ENCODE measurements around the gene ARHGEF1.
A peak's percentile ranks its signal among the peaks of the same experiment; 100 is the strongest.
"Not testable (repeated sequence)": the region's sequence is repeated elsewhere in the genome, so short reads cannot be mapped to it uniquely, and the experiment has no call there.

ARHGEF1 gene

GRCh38 chr19:41933693-41934426, 50.9 kb downstream of the ARHGEF1 start:
- no peak for DNase-seq

- DNase-seq: peak; percentile 51
Observed at GRCh38 chr19:41934849-41935374, 51.9 kb downstream of the ARHGEF1 start.

GRCh38 chr19:41935760-41936415, 52.9 kb downstream of the ARHGEF1 start:
- no peak for DNase-seq

GRCh38 chr19:41936416-41936850, 53.4 kb downstream of the ARHGEF1 start:
- DNase-seq: peak; percentile 11

GRCh38 chr19:41936961-41937360, 54.0 kb downstream of the ARHGEF1 start:
- no peak for DNase-seq

- no peak for DNase-seq
Observed at GRCh38 chr19:41937525-41938468, 54.8 kb downstream of the ARHGEF1 start.

- DNase-seq: not testable (repeated sequence)
Observed at GRCh38 chr19:41939209-41939608, 56.2 kb downstream of the ARHGEF1 start.

- peak; percentile 22 for DNase-seq
Observed at GRCh38 chr19:41939861-41940730, 57.1 kb downstream of the ARHGEF1 start.

- no peak for DNase-seq
Observed at GRCh38 chr19:41940731-41941409, 57.9 kb downstream of the ARHGEF1 start.

GRCh38 chr19:41941410-41942202, 58.6 kb downstream of the ARHGEF1 start:
- DNase-seq: no peak

GRCh38 chr19:41944336-41944735, 61.4 kb downstream of the ARHGEF1 start:
- DNase-seq: no peak

- no peak for DNase-seq
Observed at GRCh38 chr19:41945135-41945766, 62.3 kb downstream of the ARHGEF1 start.

- no peak for DNase-seq
Observed at GRCh38 chr19:41947091-41947490, 64.1 kb downstream of the ARHGEF1 start.

GRCh38 chr19:41951686-41952172, 68.7 kb downstream of the ARHGEF1 start:
- peak; percentile 60 for DNase-seq

- no peak for DNase-seq
Observed at GRCh38 chr19:41955521-41955920, 72.5 kb downstream of the ARHGEF1 start.

- DNase-seq: no peak
Observed at GRCh38 chr19:41956621-41957020, 73.6 kb downstream of the ARHGEF1 start.

Measured in fibroblast of skin of right quadriceps (primary cell).